ENCODE results near the gene PTBP1.

The PTBP1 gene

GRCh38 chr19:797528-798414, 519 bp downstream of the PTBP1 start:
- no peak for FAIRE-seq
- TF ChIP-seq POLR2A (IDR thresholded peaks at IDR 0.05; ENCODE audit: low read depth, low read length): peak; percentile 18; the same call in 1 of the 2 replicates
- peak; percentile 87 for DNase-seq (ENCODE audit: insufficient read length, low spot score)

GRCh38 chr19:798415-799075, 1.3 kb downstream of the PTBP1 start:
- no peak for DNase-seq (ENCODE audit: insufficient read length, low spot score)
- no peak for FAIRE-seq

GRCh38 chr19:799076-799881, 2.0 kb downstream of the PTBP1 start:
- FAIRE-seq (no peak), DNase-seq (ENCODE audit: insufficient read length, low spot score) (no peak)
- no peak for TF ChIP-seq POLR2A (IDR thresholded peaks at IDR 0.05; ENCODE audit: low read depth, low read length)

More at GRCh38 chr19:798415-799075, 1.3 kb downstream of the PTBP1 start:
- no peak for TF ChIP-seq POLR2A (IDR thresholded peaks at IDR 0.05; ENCODE audit: low read depth, low read length)

- DNase-seq (ENCODE audit: insufficient read length, low spot score) (no peak), FAIRE-seq (no peak)
- no peak for TF ChIP-seq POLR2A (IDR thresholded peaks at IDR 0.05; ENCODE audit: low read depth, low read length)
Measured at GRCh38 chr19:800360-801029, 3.2 kb downstream of the PTBP1 start.

- TF ChIP-seq POLR2A (IDR thresholded peaks at IDR 0.05; ENCODE audit: low read depth, low read length): no peak
- FAIRE-seq: no peak
- no peak for DNase-seq (ENCODE audit: insufficient read length, low spot score)
Measured at GRCh38 chr19:801030-801860, 4.0 kb downstream of the PTBP1 start.

GRCh38 chr19:801861-802497, 4.7 kb downstream of the PTBP1 start:
- no peak for DNase-seq (ENCODE audit: insufficient read length, low spot score)
- FAIRE-seq: no peak
- no peak for TF ChIP-seq POLR2A (IDR thresholded peaks at IDR 0.05; ENCODE audit: low read depth, low read length)

- DNase-seq (ENCODE audit: insufficient read length, low spot score): no peak
- TF ChIP-seq POLR2A (IDR thresholded peaks at IDR 0.05; ENCODE audit: low read depth, low read length): no peak
- no peak for FAIRE-seq
Measured at GRCh38 chr19:802498-803098, 5.3 kb downstream of the PTBP1 start.

- TF ChIP-seq POLR2A (IDR thresholded peaks at IDR 0.05; ENCODE audit: low read depth, low read length): no peak
- no peak for DNase-seq (ENCODE audit: insufficient read length, low spot score)
Measured at GRCh38 chr19:803099-803561, 5.9 kb downstream of the PTBP1 start.

GRCh38 chr19:803686-804418, 6.6 kb downstream of the PTBP1 start:
- DNase-seq (ENCODE audit: insufficient read length, low spot score) (no peak), FAIRE-seq (no peak)
- no peak for TF ChIP-seq POLR2A (IDR thresholded peaks at IDR 0.05; ENCODE audit: low read depth, low read length)

More at GRCh38 chr19:803099-803561, 5.9 kb downstream of the PTBP1 start:
- no peak for FAIRE-seq

- DNase-seq (ENCODE audit: insufficient read length, low spot score) (no peak), FAIRE-seq (no peak)
- TF ChIP-seq POLR2A (IDR thresholded peaks at IDR 0.05; ENCODE audit: low read depth, low read length): no peak
Measured at GRCh38 chr19:804419-805165, 7.3 kb downstream of the PTBP1 start.
